Stimulated activated naive CD4-positive, alpha-beta T cell (primary cell): ENCODE data around the gene CA11.

Experiments used
- DNase-seq, 6 experiments: peaks; one replicate each; lab custom pipeline; 2025; lab: John Stamatoyannopoulos, UW

Gene CA11

GRCh38 chr19:48613024-48613851 lies 32.7 kb downstream of the CA11 start:
- DNase-seq = no peak

- no peak for DNase-seq
These were observed 34.1 kb downstream of the CA11 start for GRCh38 chr19:48611872-48612271.

- DNase-seq = no peak
These were observed 36.3 kb downstream of the CA11 start for GRCh38 chr19:48609571-48610108.

GRCh38 chr19:48608798-48609263 lies 37.2 kb downstream of the CA11 start:
- DNase-seq = peak; percentile 24 to 62 (median 32)

- no peak for DNase-seq
These were observed 38.6 kb downstream of the CA11 start for GRCh38 chr19:48607359-48607755.

- DNase-seq = no peak
These were observed 39.3 kb downstream of the CA11 start, which contains the start of gene SPACA4 for GRCh38 chr19:48606463-48607358. Gene SPACA4, plus strand, starts transcription at chr19:48606742. Its CDS starts 237 bp downstream, at chr19:48606979.

GRCh38 chr19:48603850-48604249 lies 42.1 kb downstream of the CA11 start:
- no peak for DNase-seq

GRCh38 chr19:48603449-48603848 lies 42.5 kb downstream of the CA11 start:
- DNase-seq = no peak

GRCh38 chr19:48603001-48603400 lies 43.0 kb downstream of the CA11 start:
- no peak for DNase-seq

- no peak for DNase-seq
These were observed 45.1 kb downstream of the CA11 start for GRCh38 chr19:48600679-48601417.

GRCh38 chr19:48598996-48599700 lies 46.8 kb downstream of the CA11 start:
- no peak for DNase-seq

- DNase-seq = peak in 3 of 6 experiments; percentile 24 to 42 (median 27)
These were observed 49.1 kb downstream of the CA11 start for GRCh38 chr19:48596679-48597465.

GRCh38 chr19:48596237-48596636 lies 49.8 kb downstream of the CA11 start:
- DNase-seq = no peak

- no peak for DNase-seq
These were observed 50.2 kb downstream of the CA11 start for GRCh38 chr19:48595833-48596232.

GRCh38 chr19:48595171-48595570 lies 50.8 kb downstream of the CA11 start:
- no peak for DNase-seq

GRCh38 chr19:48591021-48591420 lies 55.0 kb downstream of the CA11 start:
- DNase-seq = no peak

GRCh38 chr19:48588670-48589401 lies 57.2 kb downstream of the CA11 start:
- peak; percentile 58 to 88 (median 80) for DNase-seq
